ENCODE data around the gene GRK6.

DNA sequence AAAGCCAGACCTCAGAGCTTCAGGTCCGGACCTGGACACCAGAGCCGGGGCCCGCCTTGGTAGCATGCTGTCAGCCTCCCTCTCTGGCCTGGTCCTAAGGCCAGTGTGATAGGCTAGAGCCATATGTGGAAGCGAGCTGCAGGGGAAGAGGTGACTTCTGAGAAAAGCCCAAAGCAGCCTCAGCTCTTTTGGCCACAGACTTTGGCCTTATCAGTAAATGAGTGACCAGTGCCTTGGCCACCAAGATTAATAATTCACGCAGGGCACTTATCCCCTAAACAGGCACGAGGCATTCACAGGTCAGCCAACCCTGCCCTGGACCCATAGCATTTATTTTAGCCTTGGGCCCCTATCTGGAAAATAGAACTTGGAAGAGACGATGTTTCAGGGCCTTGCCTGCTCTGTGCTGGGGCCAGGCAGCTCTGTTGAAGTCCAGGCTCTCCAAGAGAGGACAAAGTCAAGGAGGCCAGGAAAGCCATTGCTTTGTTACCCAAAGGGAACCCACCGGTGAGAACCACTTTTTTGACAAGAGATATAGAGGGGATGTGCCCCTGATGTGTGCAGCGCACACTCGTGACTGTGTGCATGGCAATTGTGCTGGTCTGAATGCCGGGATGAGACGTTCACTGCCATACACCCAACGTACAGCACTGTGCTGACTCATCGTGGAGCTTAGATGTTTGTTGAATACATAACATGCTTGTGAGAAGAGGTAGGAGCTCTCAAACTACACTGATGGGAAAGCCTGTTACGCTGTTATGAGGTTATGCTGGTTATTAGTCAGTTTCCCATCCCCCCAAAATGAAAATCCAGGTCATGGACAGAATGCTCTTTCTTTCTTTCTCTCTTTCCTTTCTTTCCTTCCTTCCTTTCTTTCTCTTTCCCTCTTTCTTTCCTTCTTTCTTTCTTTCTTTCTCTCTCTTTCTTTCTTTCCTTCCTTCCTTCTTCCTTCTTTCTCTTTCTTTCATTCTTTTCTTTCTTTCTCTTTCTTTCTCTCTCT lies 47.3 kb upstream of the GRK6 start:
- TF ChIP-seq POLR2A (IDR thresholded peaks at IDR 0.05; ENCODE audit: low read depth) (no peak), EP300 (IDR thresholded peaks at IDR 0.05) (no peak), POLR2AphosphoS5 (IDR thresholded peaks at IDR 0.05) (no peak)
- TF ChIP-seq, protein P1, sequence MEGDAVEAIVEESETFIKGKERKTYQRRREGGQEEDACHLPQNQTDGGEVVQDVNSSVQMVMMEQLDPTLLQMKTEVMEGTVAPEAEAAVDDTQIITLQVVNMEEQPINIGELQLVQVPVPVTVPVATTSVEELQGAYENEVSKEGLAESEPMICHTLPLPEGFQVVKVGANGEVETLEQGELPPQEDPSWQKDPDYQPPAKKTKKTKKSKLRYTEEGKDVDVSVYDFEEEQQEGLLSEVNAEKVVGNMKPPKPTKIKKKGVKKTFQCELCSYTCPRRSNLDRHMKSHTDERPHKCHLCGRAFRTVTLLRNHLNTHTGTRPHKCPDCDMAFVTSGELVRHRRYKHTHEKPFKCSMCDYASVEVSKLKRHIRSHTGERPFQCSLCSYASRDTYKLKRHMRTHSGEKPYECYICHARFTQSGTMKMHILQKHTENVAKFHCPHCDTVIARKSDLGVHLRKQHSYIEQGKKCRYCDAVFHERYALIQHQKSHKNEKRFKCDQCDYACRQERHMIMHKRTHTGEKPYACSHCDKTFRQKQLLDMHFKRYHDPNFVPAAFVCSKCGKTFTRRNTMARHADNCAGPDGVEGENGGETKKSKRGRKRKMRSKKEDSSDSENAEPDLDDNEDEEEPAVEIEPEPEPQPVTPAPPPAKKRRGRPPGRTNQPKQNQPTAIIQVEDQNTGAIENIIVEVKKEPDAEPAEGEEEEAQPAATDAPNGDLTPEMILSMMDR (IDR thresholded peaks at IDR 0.05): no peak
